ENCODE results near the gene SDSL. TPM values are rescaled to one million over a fixed set of nuclear protein-coding genes. Genes with fewer than 3 reads are reported as not detected.

SDSL gene
- total and polyA plus RNA-seq, 2 of the 13 experiments (the other 11 are each of a cell fraction or from before 2014, with no cell fraction given), result 1.2 to 1.7 TPM

- intact Hi-C loops (cut with micrococcal nuclease; ENCODE audit: unreplicated experiment), result no loop called here
- ChIA-PET CTCF (ENCODE audit: low intra/inter-chr PET ratio, low total read pairs) (no interaction called here), POLR2A (no interaction called here)
- Histone ChIP-seq H3K27me3 (ENCODE audit: control insufficient read depth in 1 of 2, insufficient read depth in 2 of 2, low read length in 2 of 2) (peaks cover 0 to 19% of the 10 kb centered on the region in 2 experiments; a peak in 1 of 5 replicates), H3K9me3 (ENCODE audit: low read length) (no peaks in the 10 kb centered on the region), H4K20me1 (ENCODE audit: insufficient read depth, low read length) (no peaks in the 10 kb centered on the region), H3K36me3 (replicated peaks in 1 of 2; ENCODE audit: control insufficient read depth in 1 of 2, insufficient read depth in 2 of 2, low read length in 2 of 2) (no peaks in the 10 kb centered on the region), H3K4me1 (ENCODE audit: insufficient read depth, low read length) (peaks cover 7% of the 10 kb centered on the region; the same call in 1 of the 2 replicates), H3K79me2 (ENCODE audit: insufficient read depth, low read length) (no peaks in the 10 kb centered on the region), H3K4me3 (replicated peaks in 1 of 3; ENCODE audit: insufficient read depth in 1 of 3, low read depth in 2 of 3, low read length in 3 of 3) (no peak overlapping the region), H2AFZ (ENCODE audit: low read length) (no peak overlapping the region), H3K4me2 (ENCODE audit: low read depth, low read length) (no peak overlapping the region), H3K9ac (ENCODE audit: insufficient read depth, low read depth, low read length) (no peak overlapping the region), H3K27ac (ENCODE audit: extremely low read length, insufficient read depth, low read length) (no peak overlapping the region)
- FAIRE-seq (no peak), ATAC-seq (no peak), DNase-seq (ENCODE audit: low spot score) (no peak)
- TF ChIP-seq, protein P1, sequence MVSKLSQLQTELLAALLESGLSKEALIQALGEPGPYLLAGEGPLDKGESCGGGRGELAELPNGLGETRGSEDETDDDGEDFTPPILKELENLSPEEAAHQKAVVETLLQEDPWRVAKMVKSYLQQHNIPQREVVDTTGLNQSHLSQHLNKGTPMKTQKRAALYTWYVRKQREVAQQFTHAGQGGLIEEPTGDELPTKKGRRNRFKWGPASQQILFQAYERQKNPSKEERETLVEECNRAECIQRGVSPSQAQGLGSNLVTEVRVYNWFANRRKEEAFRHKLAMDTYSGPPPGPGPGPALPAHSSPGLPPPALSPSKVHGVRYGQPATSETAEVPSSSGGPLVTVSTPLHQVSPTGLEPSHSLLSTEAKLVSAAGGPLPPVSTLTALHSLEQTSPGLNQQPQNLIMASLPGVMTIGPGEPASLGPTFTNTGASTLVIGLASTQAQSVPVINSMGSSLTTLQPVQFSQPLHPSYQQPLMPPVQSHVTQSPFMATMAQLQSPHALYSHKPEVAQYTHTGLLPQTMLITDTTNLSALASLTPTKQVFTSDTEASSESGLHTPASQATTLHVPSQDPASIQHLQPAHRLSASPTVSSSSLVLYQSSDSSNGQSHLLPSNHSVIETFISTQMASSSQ (IDR thresholded peaks at IDR 0.05; ENCODE audit: low read depth), result no peak
- TF ChIP-seq, protein P1 (CRISPR knock-in tag; IDR thresholded peaks at IDR 0.05; ENCODE audit: borderline replicate concordance), result no peak
- TF ChIP-seq ZNF704 (CRISPR knock-in tag; IDR thresholded peaks at IDR 0.05; ENCODE audit: borderline replicate concordance), result no peak
- no peak for TF ChIP-seq ZNF552 (CRISPR knock-in tag; IDR thresholded peaks at IDR 0.05; ENCODE audit: borderline replicate concordance)
- no peak for TF ChIP-seq POLR2AphosphoS2 (IDR thresholded peaks at IDR 0.05; ENCODE audit: low read depth, low read length)
- TF ChIP-seq ZNF652 (CRISPR knock-in tag; IDR thresholded peaks at IDR 0.05; ENCODE audit: borderline replicate concordance, low read depth), result no peak
- no peak for TF ChIP-seq ZGPAT (CRISPR knock-in tag; IDR thresholded peaks at IDR 0.05)
- no peak for TF ChIP-seq TCF12 (IDR thresholded peaks at IDR 0.05)
- no peak for TF ChIP-seq TCF12 (CRISPR knock-in tag; IDR thresholded peaks at IDR 0.05)
- no peak for TF ChIP-seq JUNB (CRISPR knock-in tag; IDR thresholded peaks at IDR 0.05; ENCODE audit: borderline replicate concordance)
- TF ChIP-seq MLLT10 (CRISPR knock-in tag; IDR thresholded peaks at IDR 0.05), result no peak
- no peak for TF ChIP-seq NRL (CRISPR knock-in tag; IDR thresholded peaks at IDR 0.05; ENCODE audit: borderline replicate concordance)
- no peak for TF ChIP-seq FOXM1 (CRISPR knock-in tag; IDR thresholded peaks at IDR 0.05)
- TF ChIP-seq ATAD3A (CRISPR knock-in tag; IDR thresholded peaks at IDR 0.05), result no peak
- no peak for TF ChIP-seq SP140L (CRISPR knock-in tag; IDR thresholded peaks at IDR 0.05; ENCODE audit: borderline replicate concordance)
- TF ChIP-seq, protein P2, sequence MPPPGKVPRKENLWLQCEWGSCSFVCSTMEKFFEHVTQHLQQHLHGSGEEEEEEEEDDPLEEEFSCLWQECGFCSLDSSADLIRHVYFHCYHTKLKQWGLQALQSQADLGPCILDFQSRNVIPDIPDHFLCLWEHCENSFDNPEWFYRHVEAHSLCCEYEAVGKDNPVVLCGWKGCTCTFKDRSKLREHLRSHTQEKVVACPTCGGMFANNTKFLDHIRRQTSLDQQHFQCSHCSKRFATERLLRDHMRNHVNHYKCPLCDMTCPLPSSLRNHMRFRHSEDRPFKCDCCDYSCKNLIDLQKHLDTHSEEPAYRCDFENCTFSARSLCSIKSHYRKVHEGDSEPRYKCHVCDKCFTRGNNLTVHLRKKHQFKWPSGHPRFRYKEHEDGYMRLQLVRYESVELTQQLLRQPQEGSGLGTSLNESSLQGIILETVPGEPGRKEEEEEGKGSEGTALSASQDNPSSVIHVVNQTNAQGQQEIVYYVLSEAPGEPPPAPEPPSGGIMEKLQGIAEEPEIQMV (CRISPR knock-in tag; IDR thresholded peaks at IDR 0.05; ENCODE audit: low read depth), result no peak
- 19% methylated on average over 3 of the region's 9 CpGs for WGBS (ENCODE audit: low lambda C conversion rate)
- BruUV-seq (replicated peaks), result no TSS peak
- in situ Hi-C loops (cut with HindIII; ENCODE audit: extremely low pct_ligation_motif_present, low pct_unique_long_range_greater_than_20kb), result loop anchor here (10.0 kb wide), 1 partner anchor 477 kb away; no protein-coding TSS in a partner anchor
These were observed 15.5 kb downstream of the SDSL start for GRCh38 chr12:113437729-113438100.
